ENCODE data around the gene MLANA. TPM values are rescaled to one million over a fixed set of nuclear protein-coding genes. Genes with fewer than 3 reads are reported as not detected.
"Not testable (repeated sequence)": the region's sequence is repeated elsewhere in the genome, so short reads cannot be mapped to it uniquely, and the experiment has no call there.

MLANA gene
- total and polyA plus RNA-seq, 2 donors (not counting 1 experiment from before 2014, with no cell fraction given): not detected

DNA sequence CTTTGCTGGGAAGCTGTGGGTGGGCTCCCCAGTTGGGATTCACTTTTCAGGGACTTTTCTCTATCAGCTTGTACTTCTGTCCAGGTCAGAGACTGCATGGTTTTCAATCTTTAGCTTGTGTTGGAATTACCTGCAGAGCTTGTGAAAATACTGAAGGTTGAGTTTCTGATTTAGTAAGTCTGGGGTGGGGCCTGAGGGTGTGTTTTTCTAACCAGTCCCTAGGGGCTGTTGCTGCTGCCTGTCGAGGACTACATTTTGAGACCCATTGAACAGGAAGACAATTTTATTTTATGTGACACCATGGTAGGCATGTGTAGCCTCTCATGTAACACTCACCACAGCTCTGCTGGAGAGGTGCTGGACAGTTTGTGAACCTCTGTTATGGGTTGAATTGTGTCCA, 14.7 kb upstream of the MLANA start:
- Histone ChIP-seq H4K20me1 (ENCODE audit: control insufficient read depth, extremely low read depth, insufficient read depth, low read length) (no peaks in the 10 kb centered on the region), H3K36me3 (ENCODE audit: control insufficient read depth, insufficient read depth, low read length) (no peaks in the 10 kb centered on the region), H3K79me2 (ENCODE audit: control insufficient read depth, insufficient read depth, low read length) (no peaks in the 10 kb centered on the region), H2AFZ (ENCODE audit: low read length) (no peak overlapping the region), H3K9me3 (ENCODE audit: control insufficient read depth, insufficient read depth, low read depth, low read length) (no peaks in the 10 kb centered on the region), H3K9ac (ENCODE audit: insufficient read depth, low read length) (no peak overlapping the region), H3K4me3 (replicated peaks in 1 of 4; ENCODE audit: control extremely low read depth in 1 of 4, insufficient read depth in 1 of 4, low read depth in 3 of 4, low read length in 4 of 4) (no peak overlapping the region), H3K27me3 (ENCODE audit: control insufficient read depth, insufficient read depth, low read length) (no peaks in the 10 kb centered on the region), H3K27ac (ENCODE audit: insufficient read depth, low read length) (no peak overlapping the region), H3K4me2 (ENCODE audit: extremely low read depth, insufficient read depth, low read length) (no peak overlapping the region), H3K4me1 (ENCODE audit: control insufficient read depth, extremely low read depth, insufficient read depth, low read length) (no peaks in the 10 kb centered on the region)
- DNase-seq (ENCODE audit: low read depth in 2 of 2): no peak
- TF ChIP-seq EZH2 (IDR thresholded peaks at IDR 0.05; ENCODE audit: low read length, missing control alignments): no peak
- no peak for TF ChIP-seq CTCF (conservative IDR thresholded peaks at IDR 0.05 in 1 of 2, IDR thresholded peaks at IDR 0.05 in 1 of 2; ENCODE audit: low read depth in 1 of 2, low read length in 2 of 2)

GRCh38 chr9:5876711-5877110, 14.0 kb upstream of the MLANA start:
- H3K27me3 ChIP-seq (ENCODE audit: control insufficient read depth, insufficient read depth, low read length): no peaks in the 10 kb centered on the region

GRCh38 chr9:5879419-5880181, 11.1 kb upstream of the MLANA start:
- Histone ChIP-seq H3K9me3 (ENCODE audit: control insufficient read depth, insufficient read depth, low read depth, low read length) (no peaks in the 10 kb centered on the region), H3K4me1 (ENCODE audit: control insufficient read depth, extremely low read depth, insufficient read depth, low read length) (no peaks in the 10 kb centered on the region), H3K4me2 (ENCODE audit: extremely low read depth, insufficient read depth, low read length) (no peak overlapping the region), H3K27ac (ENCODE audit: insufficient read depth, low read length) (no peak overlapping the region), H3K27me3 (ENCODE audit: control insufficient read depth, insufficient read depth, low read length) (no peaks in the 10 kb centered on the region), H3K4me3 (replicated peaks in 1 of 4; ENCODE audit: control extremely low read depth in 1 of 4, insufficient read depth in 1 of 4, low read depth in 3 of 4, low read length in 4 of 4) (no peak overlapping the region), H3K9ac (ENCODE audit: insufficient read depth, low read length) (no peak overlapping the region), H4K20me1 (ENCODE audit: control insufficient read depth, extremely low read depth, insufficient read depth, low read length) (no peaks in the 10 kb centered on the region), H2AFZ (ENCODE audit: low read length) (no peak overlapping the region), H3K79me2 (ENCODE audit: control insufficient read depth, insufficient read depth, low read length) (no peaks in the 10 kb centered on the region), H3K36me3 (ENCODE audit: control insufficient read depth, insufficient read depth, low read length) (no peaks in the 10 kb centered on the region)
- TF ChIP-seq CTCF (conservative IDR thresholded peaks at IDR 0.05 in 1 of 2, IDR thresholded peaks at IDR 0.05 in 1 of 2; ENCODE audit: low read depth in 1 of 2, low read length in 2 of 2) (no peak), EZH2 (IDR thresholded peaks at IDR 0.05; ENCODE audit: low read length, missing control alignments) (no peak)
- peak; percentile 24 to 90 for DNase-seq (ENCODE audit: low read depth in 2 of 2)

More at GRCh38 chr9:5876711-5877110, 14.0 kb upstream of the MLANA start:
- DNase-seq (ENCODE audit: low read depth in 2 of 2): no peak
- H3K27ac ChIP-seq (ENCODE audit: insufficient read depth, low read length): no peak overlapping the region
- no peak overlapping the region for H2AFZ ChIP-seq (ENCODE audit: low read length)
- H3K9me3 ChIP-seq (ENCODE audit: control insufficient read depth, insufficient read depth, low read depth, low read length): no peaks in the 10 kb centered on the region
- H3K9ac ChIP-seq (ENCODE audit: insufficient read depth, low read length): no peak overlapping the region
- H3K79me2 ChIP-seq (ENCODE audit: control insufficient read depth, insufficient read depth, low read length): no peaks in the 10 kb centered on the region
- no peaks in the 10 kb centered on the region for H3K4me1 ChIP-seq (ENCODE audit: control insufficient read depth, extremely low read depth, insufficient read depth, low read length)
- no peak overlapping the region for H3K4me3 ChIP-seq (replicated peaks in 1 of 4; ENCODE audit: control extremely low read depth in 1 of 4, insufficient read depth in 1 of 4, low read depth in 3 of 4, low read length in 4 of 4)
- H3K36me3 ChIP-seq (ENCODE audit: control insufficient read depth, insufficient read depth, low read length): no peaks in the 10 kb centered on the region
- no peaks in the 10 kb centered on the region for H4K20me1 ChIP-seq (ENCODE audit: control insufficient read depth, extremely low read depth, insufficient read depth, low read length)
- H3K4me2 ChIP-seq (ENCODE audit: extremely low read depth, insufficient read depth, low read length): no peak overlapping the region
- TF ChIP-seq CTCF (conservative IDR thresholded peaks at IDR 0.05 in 1 of 2, IDR thresholded peaks at IDR 0.05 in 1 of 2; ENCODE audit: low read depth in 1 of 2, low read length in 2 of 2): no peak
- TF ChIP-seq EZH2 (IDR thresholded peaks at IDR 0.05; ENCODE audit: low read length, missing control alignments): no peak

DNA sequence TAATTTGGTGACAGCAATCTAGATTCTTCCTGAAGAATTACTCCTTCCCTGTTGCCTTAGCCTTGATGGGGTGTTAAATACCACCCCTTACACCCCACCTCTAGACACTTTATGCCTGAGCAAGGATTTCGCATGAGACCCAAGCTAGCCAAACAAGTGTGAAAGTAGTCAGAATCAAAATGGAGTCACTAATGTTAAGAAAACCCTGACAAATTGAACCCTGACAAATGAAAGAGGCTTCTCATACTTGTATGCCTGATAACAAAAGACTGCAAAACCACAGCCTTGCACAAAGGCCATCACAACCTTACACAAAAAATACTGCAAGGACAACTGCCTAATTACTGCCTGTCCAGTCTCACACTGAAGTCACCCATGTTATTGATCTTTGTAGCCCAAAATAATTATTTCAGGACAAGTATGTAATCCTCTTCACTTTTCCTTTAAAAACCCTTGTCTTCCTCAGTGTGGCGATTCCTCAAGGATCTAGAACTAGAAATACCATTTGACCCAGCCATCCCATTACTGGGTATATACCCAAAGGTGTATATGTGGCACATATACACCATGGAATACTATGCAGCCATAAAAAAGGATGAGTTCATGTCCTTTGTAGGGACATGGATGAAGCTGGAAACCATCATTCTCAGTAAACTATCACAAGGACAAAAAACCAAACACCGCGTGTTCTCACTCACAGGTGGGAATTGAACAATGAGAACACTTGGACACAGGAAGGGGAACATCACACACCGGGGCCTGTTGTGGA, 8.3 kb upstream of the MLANA start:
- H3K27me3 ChIP-seq (ENCODE audit: control insufficient read depth, insufficient read depth, low read length); H3K9me3 ChIP-seq (ENCODE audit: control insufficient read depth, insufficient read depth, low read depth, low read length); H3K36me3 ChIP-seq (ENCODE audit: control insufficient read depth, insufficient read depth, low read length); H3K4me2 ChIP-seq (ENCODE audit: extremely low read depth, insufficient read depth, low read length); H3K4me1 ChIP-seq (ENCODE audit: control insufficient read depth, extremely low read depth, insufficient read depth, low read length); H3K27ac ChIP-seq (ENCODE audit: insufficient read depth, low read length); H4K20me1 ChIP-seq (ENCODE audit: control insufficient read depth, extremely low read depth, insufficient read depth, low read length); H2AFZ ChIP-seq (ENCODE audit: low read length); H3K9ac ChIP-seq (ENCODE audit: insufficient read depth, low read length); H3K79me2 ChIP-seq (ENCODE audit: control insufficient read depth, insufficient read depth, low read length); DNase-seq (ENCODE audit: low read depth in 2 of 2); H3K4me3 ChIP-seq (replicated peaks in 1 of 4; ENCODE audit: control extremely low read depth in 1 of 4, insufficient read depth in 1 of 4, low read depth in 3 of 4, low read length in 4 of 4): not testable (repeated sequence)

All from fibroblast of lung (primary cell).